OCI-LY1 (cell line): ENCODE results near the gene PLLP.

Experiments
- H2AFZ ChIP-seq: fragments of 200-600 bp; sonication (generic), shearing (Covaris generic); 2 replicates; pipeline ENCODE4 v1.6.0; 2014; ENCODE audit warnings: antibody characterized with exemption, mild to moderate bottlenecking, low read length
- H3F3A ChIP-seq: fragments of 200-600 bp; sonication (generic), shearing (Covaris generic); 2 replicates; pipeline ENCODE4 v1.6.0; 2014; ENCODE audit warnings: mild to moderate bottlenecking, antibody characterized with exemption, low read length, moderate library complexity; ENCODE audit not compliant: insufficient read depth
- H3K27ac ChIP-seq: fragments of 200-600 bp; sonication (generic); 2 replicates; pipeline ENCODE4 v1.5.1; 2014; ENCODE audit warnings: low read length, mixed run types, mild to moderate bottlenecking, low read depth; ENCODE audit not compliant: poor library complexity, severe bottlenecking
- H3K27me3 ChIP-seq: fragments of 200-600 bp; sonication (generic); 2 replicates; pipeline ENCODE4 v1.6.0; 2014; ENCODE audit warnings: antibody characterized with exemption, mild to moderate bottlenecking, low read length, moderate library complexity; ENCODE audit not compliant: insufficient read depth
- H3K36me3 ChIP-seq: fragments of 200-600 bp; sonication (generic); 2 replicates; pipeline ENCODE4 v1.6.1; 2014; ENCODE audit warnings: mild to moderate bottlenecking, antibody characterized with exemption, low read length, moderate library complexity, mixed read lengths; ENCODE audit not compliant: insufficient read depth
- H3K4me1 ChIP-seq: fragments of 200-600 bp; sonication (generic); 2 replicates; pipeline ENCODE4 v1.5.1; 2014; ENCODE audit warnings: mild to moderate bottlenecking, low read length, moderate library complexity; ENCODE audit not compliant: insufficient read depth, severe bottlenecking
- H3K4me2 ChIP-seq: fragments of 200-600 bp; sonication (generic), shearing (Covaris generic); 2 replicates; pipeline ENCODE4 v1.6.1; 2014; ENCODE audit warnings: low read length
- H3K4me3 ChIP-seq: fragments of 200-600 bp; sonication (generic); 2 replicates; pipeline ENCODE4 v1.5.1; 2014; ENCODE audit warnings: low read length, low read depth, mild to moderate bottlenecking, mixed read lengths; ENCODE audit not compliant: poor library complexity, severe bottlenecking
- H3K79me2 ChIP-seq: fragments of 200-600 bp; shearing (Covaris generic); 2 replicates; pipeline ENCODE4 v1.6.1; 2016; ENCODE audit warnings: mixed run types, low read length, mixed read lengths; ENCODE audit not compliant: insufficient read depth
- H3K9ac ChIP-seq: fragments of 200-600 bp; sonication (generic), shearing (Covaris generic); 2 replicates; pipeline ENCODE4 v1.6.1; 2014; ENCODE audit warnings: mild to moderate bottlenecking, low read length, mixed read lengths
- H3K9me2 ChIP-seq: fragments of 200-600 bp; sonication (generic), shearing (Covaris generic); 2 replicates; pipeline ENCODE4 v1.6.1; 2014; ENCODE audit warnings: low read depth, mild to moderate bottlenecking, low read length, mixed read lengths
- H3K9me3 ChIP-seq: fragments of 200-600 bp; shearing (Covaris generic); 2 replicates; pipeline ENCODE4 v1.6.1; 2014; ENCODE audit warnings: low read length, mixed read lengths
- H4K20me1 ChIP-seq: fragments of 200-600 bp; sonication (generic), shearing (Covaris generic); 2 replicates; pipeline ENCODE4 v1.6.0; 2016; ENCODE audit warnings: mild to moderate bottlenecking, low read length; ENCODE audit not compliant: insufficient read depth
- CTCF ChIP-seq: fragments of 200-600 bp; sonication (generic), shearing (Covaris generic); IDR thresholded peaks from 2 replicates; pipeline ENCODE4 v1.5.1; 2017; ENCODE audit warnings: mild to moderate bottlenecking, antibody characterized with exemption, low read length, moderate library complexity, mixed read lengths
- EZH2 ChIP-seq: fragments of 200-600 bp; sonication (generic), shearing (Covaris generic); IDR thresholded peaks from 2 replicates; pipeline ENCODE4 v1.8.0; 2017; ENCODE audit warnings: borderline replicate concordance, mixed run types, mild to moderate bottlenecking, antibody characterized with exemption, low read length, moderate library complexity, mixed read lengths

The PLLP gene

GRCh38 chr16:57303021-57303909, 18.8 kb upstream of the PLLP start:
- no peak overlapping the region for H3K27ac ChIP-seq
- peaks cover 21% of the 10 kb centered on the region for H3K4me1 ChIP-seq

GRCh38 chr16:57301126-57301817, 16.8 kb upstream of the PLLP start:
- Histone ChIP-seq H3K36me3 (no peaks in the 10 kb centered on the region), H3K27ac (no peak overlapping the region), H3K27me3 (no peaks in the 10 kb centered on the region; the same call in 1 of the 2 replicates), H4K20me1 (no peaks in the 10 kb centered on the region), H3K79me2 (no peaks in the 10 kb centered on the region), H2AFZ (no peak overlapping the region), H3K9me3 (no peaks in the 10 kb centered on the region), H3K4me1 (peaks cover 26% of the 10 kb centered on the region), H3K9ac (peak overlapping the region; percentile 15; the same call in 1 of the 2 replicates), H3K9me2 (no peaks in the 10 kb centered on the region), H3K4me2 (peak overlapping the region; percentile 78), H3K4me3 (peak overlapping the region; percentile 57), H3F3A (no peaks in the 10 kb centered on the region)
- no peak for TF ChIP-seq CTCF
- no peak for TF ChIP-seq EZH2

More at GRCh38 chr16:57303021-57303909, 18.8 kb upstream of the PLLP start:
- no peak overlapping the region for H3K9ac ChIP-seq
- no peak overlapping the region for H2AFZ ChIP-seq
- no peak overlapping the region for H3K4me3 ChIP-seq
- no peaks in the 10 kb centered on the region for H3K36me3 ChIP-seq
- peaks cover 6% of the 10 kb centered on the region; the same call in 1 of the 2 replicates for H3K27me3 ChIP-seq
- no peak overlapping the region for H3K4me2 ChIP-seq
- no peaks in the 10 kb centered on the region for H4K20me1 ChIP-seq
- no peaks in the 10 kb centered on the region for H3K9me3 ChIP-seq
- H3K79me2 ChIP-seq: no peaks in the 10 kb centered on the region
- no peaks in the 10 kb centered on the region for H3K9me2 ChIP-seq
- TF ChIP-seq CTCF: no peak
- no peak for TF ChIP-seq EZH2
- H3F3A ChIP-seq: no peaks in the 10 kb centered on the region

GRCh38 chr16:57300387-57301125, 16.1 kb upstream of the PLLP start:
- Histone ChIP-seq H2AFZ (no peak overlapping the region), H3K4me3 (peak overlapping the region; percentile 65)

More at GRCh38 chr16:57300387-57301125, 16.1 kb upstream of the PLLP start:
- Histone ChIP-seq H3K9ac (peak overlapping the region; percentile 58), H3K9me2 (no peaks in the 10 kb centered on the region), H3K27me3 (no peaks in the 10 kb centered on the region; the same call in 1 of the 2 replicates), H3K4me2 (peak overlapping the region; percentile 78), H3K9me3 (no peaks in the 10 kb centered on the region), H4K20me1 (no peaks in the 10 kb centered on the region), H3K4me1 (peaks cover 26% of the 10 kb centered on the region), H3F3A (no peaks in the 10 kb centered on the region), H3K79me2 (no peaks in the 10 kb centered on the region), H3K27ac (peak overlapping the region; percentile 81), H3K36me3 (no peaks in the 10 kb centered on the region)
- peak; percentile 97 for TF ChIP-seq CTCF
- TF ChIP-seq EZH2: no peak
